Right cardiac atrium (tissue), 5 donors: ENCODE measurements around the gene CYGB. TPM values are rescaled to one million over a fixed set of nuclear protein-coding genes. Genes with fewer than 3 reads are reported as not detected.
"Not testable (repeated sequence)": the region's sequence is repeated elsewhere in the genome, so short reads cannot be mapped to it uniquely, and the experiment has no call there.

ENCODE experiments used
- ATAC-seq, 2 donors: fragments of 200-7000 bp; cut with Tn5 transposase; one replicate each; pipeline versions ENCODE4 v1.8.0 to v1.9.1; 2020; ENCODE audit warnings: moderate library complexity in 2 of 2, mild to moderate bottlenecking in 1 of 2
- DNase-seq, 3 donors: peaks; one replicate each; pipeline ENCODE4 v3.0.0-alpha.2; 2020
- H3K27ac ChIP-seq: one replicate; pipeline ENCODE4 v1.5.1; 2013; ENCODE audit warnings: mild to moderate bottlenecking, low read length, control low read depth, moderate library complexity
- H3K27me3 ChIP-seq: one replicate; pipeline ENCODE4 v1.6.1; 2013; ENCODE audit not compliant: control insufficient read depth, insufficient read depth
- H3K4me1 ChIP-seq: one replicate; pipeline ENCODE4 v1.6.1; 2013; ENCODE audit warnings: low read length; ENCODE audit not compliant: control insufficient read depth, insufficient read depth
- H3K4me3 ChIP-seq: one replicate; pipeline ENCODE4 v1.5.1; 2013; ENCODE audit warnings: low read length, control low read depth
- H3K9me3 ChIP-seq: one replicate; pipeline ENCODE4 v1.6.1; 2013; ENCODE audit warnings: low read length; ENCODE audit not compliant: control insufficient read depth
- WGBS: extraction: QIAGEN DNeasy Blood & Tissue Kit; methylation state at CpG from one replicate; pipeline ENCODE4 v1.1.7; 2013; 5-methylcytosine and 5-hydroxymethylcytosine counted together
- intact Hi-C, 4 donors: fragments of 100-400 bp; cut with DNase I; formaldehyde crosslinking; loops; one replicate each; pipeline versions ENCODE4 v1.11.0 to v1.14.0; 2022 to 2023
- polyA plus RNA-seq: library from polyadenylated mRNA; stranded (reverse); fragments of 200-250 nt; gene quantifications from one replicate; pipeline ENCODE4 v1.2.3, GENCODE V29; 2013
- total RNA-seq, 4 donors: library from RNA; stranded (reverse); fragmentation: NEBNext Ultra II Directional; extraction: Animal tissue kit (Norgen Biotek cat#: 25700); gene quantifications; one replicate each; pipeline ENCODE4 v1.2.1, GENCODE V29; 2021
- donor health status: healthy with polysubstance abuse.
- donor health status: DM: no; HTN: yes; CAD: no.
- donor health status: DM: no; HTN: no; CAD: no.
- donor health status: DM: no; HTN: yes; CAD: no; lungs with severe emphysema.
- donor health status: DM: yes; HTN: yes; CAD: no.

CYGB gene
- total and polyA plus RNA-seq, 5 donors, result 46.6 to 83.9 (median 65.5) TPM

- 66% methylated on average over 14 of the region's 14 CpGs for WGBS
- H3K9me3 ChIP-seq, result no peaks in the 10 kb centered on the region
- intact Hi-C loops, result no loop called here
- H3K4me1 ChIP-seq, result no peaks in the 10 kb centered on the region
- no peak overlapping the region for H3K4me3 ChIP-seq
- no peaks in the 10 kb centered on the region for H3K27me3 ChIP-seq
- no peak for DNase-seq
- H3K27ac ChIP-seq, result no peak overlapping the region
- peak; percentile 18 to 32 for ATAC-seq
Observed at GRCh38 chr17:76567634-76568432, 30.3 kb upstream of the CYGB start.

GRCh38 chr17:76566988-76567431, 29.5 kb upstream of the CYGB start:
- ATAC-seq, result no peak
- DNase-seq, result no peak
- no peak overlapping the region for H3K4me3 ChIP-seq
- no peaks in the 10 kb centered on the region for H3K4me1 ChIP-seq
- WGBS, result 78% methylated on average over 5 of the region's 5 CpGs
- H3K27ac ChIP-seq, result no peak overlapping the region
- intact Hi-C loops, result no loop called here
- no peaks in the 10 kb centered on the region for H3K27me3 ChIP-seq
- no peaks in the 10 kb centered on the region for H3K9me3 ChIP-seq

- Histone ChIP-seq H3K9me3 (no peaks in the 10 kb centered on the region), H3K27me3 (no peaks in the 10 kb centered on the region), H3K4me3 (no peak overlapping the region), H3K4me1 (no peaks in the 10 kb centered on the region), H3K27ac (no peak overlapping the region)
- intact Hi-C loops, result no loop called here
- WGBS, result 90% methylated on average over 3 of the region's 3 CpGs
- ATAC-seq (no peak), DNase-seq (no peak)
Observed at GRCh38 chr17:76566613-76566943, 29.1 kb upstream of the CYGB start.

GRCh38 chr17:76565728-76566612, 28.5 kb upstream of the CYGB start:
- H3K4me3 ChIP-seq, result no peak overlapping the region
- no peaks in the 10 kb centered on the region for H3K4me1 ChIP-seq
- peak overlapping the region; percentile 10 for H3K27ac ChIP-seq
- intact Hi-C loops, result no loop called here
- DNase-seq (no peak), ATAC-seq (no peak)
- no peaks in the 10 kb centered on the region for H3K9me3 ChIP-seq
- 86% methylated on average over 14 of the region's 14 CpGs for WGBS
- H3K27me3 ChIP-seq, result no peaks in the 10 kb centered on the region

- intact Hi-C loops, DNase-seq, H3K4me1 ChIP-seq, H3K27me3 ChIP-seq, H3K27ac ChIP-seq, H3K9me3 ChIP-seq, ATAC-seq, H3K4me3 ChIP-seq: not testable (repeated sequence)
- 63% methylated on average over 8 of the region's 8 CpGs for WGBS
Observed at GRCh38 chr17:76564991-76565727, 27.6 kb upstream of the CYGB start.

GRCh38 chr17:76563359-76563758, 25.9 kb upstream of the CYGB start:
- DNase-seq, H3K9me3 ChIP-seq, H3K4me1 ChIP-seq, ATAC-seq, H3K4me3 ChIP-seq, H3K27ac ChIP-seq, H3K27me3 ChIP-seq, intact Hi-C loops: not testable (repeated sequence)
- WGBS, result 69% methylated on average over 2 of the region's 2 CpGs

- no peaks in the 10 kb centered on the region for H3K4me1 ChIP-seq
- H3K27me3 ChIP-seq, result no peaks in the 10 kb centered on the region
- peak overlapping the region; percentile 42 for H3K27ac ChIP-seq
- ATAC-seq, result peak; percentile 58 to 67
- intact Hi-C loops, result no loop called here
- no peaks in the 10 kb centered on the region for H3K9me3 ChIP-seq
- peak in 2 of 3 donors; percentile 61 to 70 for DNase-seq
- no peak overlapping the region for H3K4me3 ChIP-seq
- WGBS, result 34% methylated on average over 6 of the region's 6 CpGs
Observed at GRCh38 chr17:76562734-76563148, 25.2 kb upstream of the CYGB start.

GRCh38 chr17:76561799-76562268, 24.3 kb upstream of the CYGB start:
- Histone ChIP-seq H3K27me3 (no peaks in the 10 kb centered on the region), H3K27ac (peak overlapping the region; percentile 72), H3K4me3 (no peak overlapping the region), H3K4me1 (no peaks in the 10 kb centered on the region), H3K9me3 (no peaks in the 10 kb centered on the region)
- DNase-seq (no peak), ATAC-seq (no peak)
- intact Hi-C loops, result no loop called here
- 50% methylated on average over 5 of the region's 5 CpGs for WGBS

GRCh38 chr17:76561332-76561731, 23.8 kb upstream of the CYGB start:
- WGBS, result 64% methylated on average over 7 of the region's 7 CpGs

GRCh38 chr17:76560877-76561221, 23.3 kb upstream of the CYGB start:
- no peaks in the 10 kb centered on the region for H3K27me3 ChIP-seq
- WGBS, result 71% methylated on average over 6 of the region's 6 CpGs
- ATAC-seq (no peak), DNase-seq (no peak)
- peaks cover 2% of the 10 kb centered on the region for H3K4me1 ChIP-seq
- H3K9me3 ChIP-seq, result no peaks in the 10 kb centered on the region
- no peak overlapping the region for H3K4me3 ChIP-seq
- H3K27ac ChIP-seq, result no peak overlapping the region
- intact Hi-C loops, result no loop called here

More at GRCh38 chr17:76561332-76561731, 23.8 kb upstream of the CYGB start:
- Histone ChIP-seq H3K27me3 (no peaks in the 10 kb centered on the region), H3K4me1 (peaks cover 2% of the 10 kb centered on the region), H3K9me3 (no peaks in the 10 kb centered on the region), H3K4me3 (no peak overlapping the region), H3K27ac (no peak overlapping the region)
- DNase-seq (no peak), ATAC-seq (no peak)
- intact Hi-C loops, result no loop called here
